Thyroid gland (tissue), 4 donors: ENCODE data around the gene MMP24.

Experiments
- POLR2A ChIP-seq, 2 donors: fragments of 450-650 bp; IDR thresholded peaks; one replicate each; pipeline ENCODE4 v1.6.1; 2017; ENCODE audit warnings: antibody characterized with exemption in 2 of 2, mild to moderate bottlenecking in 2 of 2, moderate library complexity in 1 of 2
- TF ChIP-seq, protein P1 (sequence below), 6 experiments: fragments of 200-600 bp in 3 of 6; fragments of 450-650 bp in 3 of 6; sonication (generic) in 3 of 6; IDR thresholded peaks; one replicate each; pipeline ENCODE4 v1.5.1; 2016 to 2019; ENCODE audit warnings: antibody characterized with exemption in 6 of 6, mild to moderate bottlenecking in 2 of 6, inconsistent platforms in 1 of 6, moderate library complexity in 1 of 6

DNA sequence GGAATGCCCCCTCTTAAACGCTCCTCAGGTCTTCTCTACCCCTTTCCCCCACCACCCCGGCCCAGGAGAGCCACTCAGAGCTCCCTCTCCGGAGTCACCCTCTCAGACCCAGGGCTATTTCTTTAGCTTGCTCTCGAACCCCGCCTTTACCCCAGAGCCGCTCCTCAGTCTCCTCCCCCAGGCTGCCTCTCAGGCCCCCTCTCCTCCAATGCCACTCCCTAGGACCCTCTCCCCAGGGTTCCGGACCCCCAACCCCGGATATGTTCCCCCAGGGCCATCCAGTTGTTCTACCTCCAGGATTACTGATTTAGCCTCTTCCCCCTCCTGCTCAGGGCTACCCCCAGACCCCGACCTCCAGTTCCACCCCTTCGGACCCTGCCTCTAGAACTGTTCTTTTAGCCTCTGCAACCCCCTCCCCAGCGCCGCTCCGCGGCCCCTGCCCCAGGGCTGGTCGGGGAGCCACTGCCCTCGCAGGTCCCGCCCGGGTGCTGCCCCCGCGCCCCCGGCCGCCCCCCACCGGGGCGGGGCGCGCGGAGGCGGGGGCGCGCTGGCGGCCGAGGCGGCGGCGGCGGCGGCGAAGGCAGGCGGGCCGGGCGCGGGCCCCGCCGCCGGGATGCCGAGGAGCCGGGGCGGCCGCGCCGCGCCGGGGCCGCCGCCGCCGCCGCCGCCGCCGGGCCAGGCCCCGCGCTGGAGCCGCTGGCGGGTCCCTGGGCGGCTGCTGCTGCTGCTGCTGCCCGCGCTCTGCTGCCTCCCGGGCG lies at the start of gene MMP24:
- TF ChIP-seq, protein P1, sequence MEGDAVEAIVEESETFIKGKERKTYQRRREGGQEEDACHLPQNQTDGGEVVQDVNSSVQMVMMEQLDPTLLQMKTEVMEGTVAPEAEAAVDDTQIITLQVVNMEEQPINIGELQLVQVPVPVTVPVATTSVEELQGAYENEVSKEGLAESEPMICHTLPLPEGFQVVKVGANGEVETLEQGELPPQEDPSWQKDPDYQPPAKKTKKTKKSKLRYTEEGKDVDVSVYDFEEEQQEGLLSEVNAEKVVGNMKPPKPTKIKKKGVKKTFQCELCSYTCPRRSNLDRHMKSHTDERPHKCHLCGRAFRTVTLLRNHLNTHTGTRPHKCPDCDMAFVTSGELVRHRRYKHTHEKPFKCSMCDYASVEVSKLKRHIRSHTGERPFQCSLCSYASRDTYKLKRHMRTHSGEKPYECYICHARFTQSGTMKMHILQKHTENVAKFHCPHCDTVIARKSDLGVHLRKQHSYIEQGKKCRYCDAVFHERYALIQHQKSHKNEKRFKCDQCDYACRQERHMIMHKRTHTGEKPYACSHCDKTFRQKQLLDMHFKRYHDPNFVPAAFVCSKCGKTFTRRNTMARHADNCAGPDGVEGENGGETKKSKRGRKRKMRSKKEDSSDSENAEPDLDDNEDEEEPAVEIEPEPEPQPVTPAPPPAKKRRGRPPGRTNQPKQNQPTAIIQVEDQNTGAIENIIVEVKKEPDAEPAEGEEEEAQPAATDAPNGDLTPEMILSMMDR (IDR thresholded peaks at IDR 0.05): no peak
- TF ChIP-seq POLR2A (IDR thresholded peaks at IDR 0.05): no peak
